ENCODE measurements around the gene NFYC. TPM values are rescaled to one million over a fixed set of nuclear protein-coding genes. Genes with fewer than 3 reads are reported as not detected.
"Not testable (repeated sequence)": the region's sequence is repeated elsewhere in the genome, so short reads cannot be mapped to it uniquely, and the experiment has no call there.

Gene NFYC
- total RNA-seq, 2 experiments from 2014 or later, result 78.7 to 84.1 TPM

- peaks cover 71% of the 10 kb centered on the region for H3K4me1 Mint-ChIP-seq
- CTCF ChIA-PET, result interaction anchor here (0.9 to 2.6 kb wide), 3 partner anchors 9 to 150 kb away, joined by 3 to 9 read pairs (median 3); partner anchors contain the start of gene NFYC
- peak overlapping the region; percentile 71 for H3K27ac Mint-ChIP-seq
- POLR2A ChIA-PET, result interaction anchor here (1.4 to 6.2 kb wide), 2 partner anchors 7 to 29 kb away, joined by 5 to 62 read pairs; partner anchors contain the start of gene NFYC
- H3K9me3 Mint-ChIP-seq, result no peaks in the 10 kb centered on the region
- peaks cover 20% of the 10 kb centered on the region for H3K36me3 Mint-ChIP-seq (ENCODE audit: low read depth)
- DNase-seq, result no peak
- H3K4me3 Mint-ChIP-seq, result no peak overlapping the region
- H3K27me3 Mint-ChIP-seq, result no peaks in the 10 kb centered on the region
Observed at GRCh38 chr1:40699787-40700186, 8.3 kb downstream of the NFYC start.

DNA sequence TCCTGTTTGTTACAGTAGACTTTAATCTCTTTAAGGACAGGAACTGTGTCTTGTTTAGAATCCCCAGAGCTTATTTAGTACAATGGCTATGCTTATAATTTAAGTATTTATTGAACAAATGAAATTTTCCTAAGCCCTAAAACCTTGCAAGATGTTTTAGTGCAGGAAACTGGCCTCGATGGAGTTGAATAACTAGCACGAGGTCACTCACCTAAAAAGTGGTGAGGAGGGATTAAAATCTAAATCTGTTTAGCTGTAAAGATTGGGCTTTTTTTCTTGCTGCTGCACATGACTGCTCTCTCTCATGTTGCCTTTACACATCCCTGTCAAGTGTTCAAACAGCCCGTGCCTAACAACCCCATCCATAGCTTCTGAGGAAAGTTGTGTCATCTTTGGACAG is 10.2 kb downstream of the NFYC start:
- Mint-ChIP-seq H3K4me3 (no peak overlapping the region), H3K27me3 (no peaks in the 10 kb centered on the region), H3K9me3 (no peaks in the 10 kb centered on the region), H3K4me1 (peaks cover 60% of the 10 kb centered on the region), H3K27ac (no peak overlapping the region), H3K36me3 (ENCODE audit: low read depth) (peaks cover 21% of the 10 kb centered on the region)
- POLR2A ChIA-PET, result interaction anchor here (1.2 to 6.2 kb wide), 2 partner anchors 8 to 9 kb away, joined by 3 to 62 read pairs; partner anchors contain the start of gene NFYC
- CTCF ChIA-PET, result interaction anchor here (2.6 kb wide), 1 partner anchor 10 kb away, joined by 9 read pairs; the partner anchor contains the start of gene NFYC
- no peak for DNase-seq

DNA sequence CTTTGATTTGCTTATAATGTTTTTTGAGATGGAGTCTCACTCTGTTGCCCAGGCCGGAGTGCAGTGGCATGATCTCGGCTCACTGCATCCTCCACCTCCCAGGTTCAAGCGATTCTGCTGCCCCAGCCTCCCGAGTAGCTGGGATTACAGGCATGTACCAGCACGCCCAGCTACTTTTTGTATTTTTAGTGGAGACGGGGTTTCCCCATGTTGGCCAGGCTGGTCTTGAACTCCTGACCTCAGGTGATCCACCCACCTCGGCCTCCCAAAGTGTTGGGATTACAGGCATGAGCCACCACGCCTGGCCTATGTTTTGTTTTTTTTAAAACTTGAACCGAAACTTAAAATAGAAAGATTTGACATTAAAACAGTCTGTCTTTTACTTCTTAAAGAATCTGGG is 11.3 kb downstream of the NFYC start:
- not testable (repeated sequence) for H3K27me3 Mint-ChIP-seq, H3K9me3 Mint-ChIP-seq, H3K27ac Mint-ChIP-seq, H3K4me3 Mint-ChIP-seq, DNase-seq
- CTCF ChIA-PET, result interaction anchor here (1.2 kb wide), 1 partner anchor 9 kb away, joined by 5 read pairs; no protein-coding TSS in a partner anchor
- peaks cover 49% of the 10 kb centered on the region for H3K4me1 Mint-ChIP-seq
- POLR2A ChIA-PET, result interaction anchor here (1.4 to 6.2 kb wide), 2 partner anchors 10 to 11 kb away, joined by 3 to 62 read pairs; partner anchors contain the start of gene NFYC
- H3K36me3 Mint-ChIP-seq (ENCODE audit: low read depth), result peaks cover 10% of the 10 kb centered on the region

DNA sequence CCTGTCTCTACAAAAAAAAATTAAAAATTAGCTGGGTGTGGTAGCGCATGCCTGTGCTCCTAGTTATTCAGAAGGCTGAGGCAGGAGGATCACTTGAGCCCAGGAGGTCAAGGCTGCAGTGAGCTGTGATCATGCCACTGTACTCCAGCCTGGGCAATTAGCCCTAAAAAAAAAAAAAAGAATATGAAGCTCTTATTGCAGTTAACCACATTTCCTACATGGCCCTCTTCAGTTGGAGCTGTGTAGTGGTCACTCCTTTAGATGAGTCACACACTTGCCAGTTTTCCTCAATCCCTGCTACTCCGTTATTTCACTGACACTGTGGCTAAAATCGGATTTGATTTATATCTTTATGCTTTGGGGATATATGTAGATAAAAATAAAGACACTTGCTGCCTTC is 11.8 kb downstream of the NFYC start:
- Mint-ChIP-seq H3K9me3 (no peaks in the 10 kb centered on the region), H3K4me1 (peaks cover 50% of the 10 kb centered on the region), H3K27ac (no peak overlapping the region), H3K4me3 (no peak overlapping the region), H3K36me3 (ENCODE audit: low read depth) (peaks cover 9% of the 10 kb centered on the region), H3K27me3 (no peaks in the 10 kb centered on the region)
- ChIA-PET CTCF (interaction anchor here (1.2 kb wide), 1 partner anchor 9 kb away, joined by 5 read pairs; no protein-coding TSS in a partner anchor), POLR2A (interaction anchor here (0.8 to 6.2 kb wide), 3 partner anchors 10 to 38 kb away, joined by 3 to 62 read pairs (median 3); partner anchors contain the start of gene NFYC)
- DNase-seq, result no peak

GRCh38 chr1:40704817-40705733 is 13.6 kb downstream of the NFYC start:
- ChIA-PET POLR2A (interaction anchor here (1.0 to 6.2 kb wide), 2 partner anchors 12 to 48 kb away, joined by 3 to 62 read pairs; partner anchors contain the start of gene NFYC), CTCF (interaction anchor here (1.4 kb wide), 1 partner anchor 18 kb away, joined by 3 read pairs; no protein-coding TSS in a partner anchor)
- H3K4me1 Mint-ChIP-seq, result peaks cover 48% of the 10 kb centered on the region
- H3K27ac Mint-ChIP-seq, result no peak overlapping the region
- DNase-seq, result no peak
- no peaks in the 10 kb centered on the region for H3K27me3 Mint-ChIP-seq
- no peak overlapping the region for H3K4me3 Mint-ChIP-seq
- no peaks in the 10 kb centered on the region for H3K9me3 Mint-ChIP-seq
- H3K36me3 Mint-ChIP-seq (ENCODE audit: low read depth), result peaks cover 17% of the 10 kb centered on the region

GRCh38 chr1:40706626-40707025 is 15.1 kb downstream of the NFYC start:
- no peak overlapping the region for H3K4me3 Mint-ChIP-seq
- DNase-seq, result no peak
- ChIA-PET POLR2A (interaction anchor here (8.8 kb wide), 1 partner anchor 14 kb away, joined by 134 read pairs; the partner anchor contains the start of gene NFYC), CTCF (interaction anchor here (1.4 kb wide), 2 partner anchors 16 to 47 kb away, joined by 3 read pairs; no protein-coding TSS in a partner anchor)
- H3K4me1 Mint-ChIP-seq, result peaks cover 60% of the 10 kb centered on the region
- H3K9me3 Mint-ChIP-seq, result no peaks in the 10 kb centered on the region
- H3K27ac Mint-ChIP-seq, result no peak overlapping the region
- H3K27me3 Mint-ChIP-seq, result no peaks in the 10 kb centered on the region
- H3K36me3 Mint-ChIP-seq (ENCODE audit: low read depth), result peaks cover 21% of the 10 kb centered on the region

GRCh38 chr1:40708750-40709099 is 17.2 kb downstream of the NFYC start:
- peak overlapping the region; percentile 86 for H3K4me3 Mint-ChIP-seq
- ChIA-PET CTCF (interaction anchor here (3.6 kb wide), 1 partner anchor 17 kb away, joined by 11 read pairs; the partner anchor contains the start of gene NFYC), POLR2A (interaction anchor here (1.0 to 8.8 kb wide), 4 partner anchors 7 to 327 kb away, joined by 3 to 134 read pairs (median 3); partner anchors contain the start of gene NFYC)
- peaks cover 32% of the 10 kb centered on the region for H3K36me3 Mint-ChIP-seq (ENCODE audit: low read depth)
- no peaks in the 10 kb centered on the region for H3K27me3 Mint-ChIP-seq
- peaks cover 65% of the 10 kb centered on the region for H3K4me1 Mint-ChIP-seq
- no peak for DNase-seq
- H3K9me3 Mint-ChIP-seq, result no peaks in the 10 kb centered on the region
- peak overlapping the region; percentile 89 for H3K27ac Mint-ChIP-seq

DNA sequence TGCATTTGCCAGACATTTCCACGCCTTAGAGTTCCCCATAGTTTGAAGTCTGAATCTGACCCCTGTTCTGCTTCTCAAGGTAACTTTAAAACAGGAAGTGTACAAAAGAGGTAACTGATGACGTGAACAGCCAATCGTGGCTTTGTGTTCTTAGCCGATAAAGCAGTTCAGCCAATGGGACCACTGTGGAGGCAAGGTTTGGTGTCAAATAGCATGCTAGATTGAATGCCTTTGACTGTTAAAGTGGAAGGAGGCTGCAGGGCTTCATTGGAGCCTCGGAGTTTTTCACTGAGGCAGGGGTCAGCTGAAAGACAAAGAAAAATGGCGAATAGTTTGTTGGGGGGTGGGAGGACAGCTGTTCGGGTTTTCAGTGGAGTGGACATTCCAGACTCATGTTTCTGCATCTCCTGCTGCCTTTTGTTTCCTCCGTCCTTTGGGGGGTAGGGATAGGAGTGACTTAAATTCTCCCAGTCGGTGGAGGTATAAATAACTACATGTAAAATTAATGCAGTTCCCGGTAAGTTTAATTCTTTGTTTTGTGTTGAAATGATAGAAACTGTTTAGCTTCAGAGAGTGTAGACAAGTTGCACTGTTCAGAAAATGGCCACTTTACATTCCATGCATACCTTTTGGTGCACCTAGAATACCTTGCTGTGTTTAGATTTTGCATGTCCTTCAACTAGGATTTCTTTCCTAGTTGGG is 17.7 kb downstream of the NFYC start:
- POLR2A ChIA-PET, result interaction anchor here (1.0 to 8.8 kb wide), 5 partner anchors 8 to 327 kb away, joined by 3 to 134 read pairs (median 3); partner anchors contain the start of gene NFYC
- H3K27ac Mint-ChIP-seq, result peak overlapping the region; percentile 89
- H3K4me3 Mint-ChIP-seq, result peak overlapping the region; percentile 86
- peak; percentile 79 for DNase-seq
- CTCF ChIA-PET, result interaction anchor here (3.6 kb wide), 1 partner anchor 18 kb away, joined by 11 read pairs; the partner anchor contains the start of gene NFYC
- peaks cover 33% of the 10 kb centered on the region for H3K36me3 Mint-ChIP-seq (ENCODE audit: low read depth)
- H3K27me3 Mint-ChIP-seq, result no peaks in the 10 kb centered on the region
- H3K9me3 Mint-ChIP-seq, result no peaks in the 10 kb centered on the region
- peaks cover 65% of the 10 kb centered on the region for H3K4me1 Mint-ChIP-seq

- Mint-ChIP-seq H3K27me3 (no peaks in the 10 kb centered on the region), H3K27ac (peak overlapping the region; percentile 89), H3K4me1 (peaks cover 61% of the 10 kb centered on the region), H3K9me3 (no peaks in the 10 kb centered on the region), H3K4me3 (peak overlapping the region; percentile 86), H3K36me3 (ENCODE audit: low read depth) (peaks cover 37% of the 10 kb centered on the region)
- ChIA-PET CTCF (interaction anchor here (3.6 kb wide), 1 partner anchor 18 kb away, joined by 11 read pairs; the partner anchor contains the start of gene NFYC), POLR2A (interaction anchor here (1.0 to 8.8 kb wide), 4 partner anchors 8 to 201 kb away, joined by 3 to 134 read pairs (median 3); partner anchors contain the start of genes EXO5 and NFYC)
- no peak for DNase-seq
Observed at GRCh38 chr1:40709802-40710278, 18.3 kb downstream of the NFYC start.

DNA sequence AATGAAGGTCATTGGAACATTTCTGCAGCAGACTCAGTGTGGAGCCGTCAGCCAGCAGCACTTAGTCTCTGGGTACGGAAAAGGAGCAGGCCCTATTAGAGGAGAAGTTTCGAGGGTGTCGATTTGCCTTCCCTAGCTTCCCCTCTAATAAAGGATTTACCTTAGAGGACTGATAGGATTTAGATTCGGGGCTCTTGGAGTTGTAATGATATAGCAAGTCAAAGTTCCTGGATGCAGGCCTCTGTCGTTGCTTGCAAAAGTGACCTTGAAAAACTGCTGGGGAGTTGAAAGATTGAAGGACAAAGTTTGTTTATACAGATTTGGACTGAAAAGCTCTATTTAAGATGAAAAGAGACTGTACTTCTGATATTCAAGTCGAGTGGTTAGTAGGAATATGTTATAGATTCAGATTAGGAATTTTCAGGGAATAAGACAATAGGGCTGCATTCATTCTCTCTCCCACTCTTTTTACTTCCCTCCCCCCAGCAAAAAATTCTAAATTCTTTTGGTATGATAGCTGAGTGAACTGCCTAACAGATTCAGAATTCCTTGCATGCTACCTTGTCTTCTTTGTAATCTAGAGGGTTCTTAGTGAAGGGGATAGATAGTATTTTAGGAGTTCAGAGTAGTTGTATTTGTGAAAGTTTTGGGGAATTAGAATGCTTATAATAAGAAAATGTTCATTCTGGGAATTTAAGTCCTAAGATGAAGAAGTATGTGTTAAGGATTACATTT is 19.2 kb downstream of the NFYC start:
- Mint-ChIP-seq H3K4me3 (peak overlapping the region; percentile 86), H3K36me3 (ENCODE audit: low read depth) (peaks cover 42% of the 10 kb centered on the region), H3K9me3 (no peaks in the 10 kb centered on the region), H3K4me1 (peaks cover 64% of the 10 kb centered on the region), H3K27ac (peak overlapping the region; percentile 89), H3K27me3 (no peaks in the 10 kb centered on the region)
- ChIA-PET POLR2A (interaction anchor here (1.2 to 8.8 kb wide), 3 partner anchors 9 to 202 kb away, joined by 3 to 134 read pairs (median 3); partner anchors contain the start of genes EXO5 and NFYC), CTCF (interaction anchor here (0.8 to 3.6 kb wide), 2 partner anchors 10 to 19 kb away, joined by 3 to 11 read pairs; partner anchors contain the start of gene NFYC)
- no peak for DNase-seq

Data from activated CD4-positive, alpha-beta memory T cell treated with anti-CD3 and anti-CD28 coated beads, Interleukin-2, amount 10 ng/mL, durations not matched to agents 7 days and 5 days (primary cell).